Stimulated activated naive CD4-positive, alpha-beta T cell (primary cell): ENCODE measurements around the gene TNXB.
"Not testable (repeated sequence)": the region's sequence is repeated elsewhere in the genome, so short reads cannot be mapped to it uniquely, and the experiment has no call there.

Source experiments
- DNase-seq, 6 experiments: peaks; one replicate each; lab custom pipeline; 2025; lab: John Stamatoyannopoulos, UW

Gene TNXB

GRCh38 chr6:31996385-31996784 is 112.8 kb downstream of the TNXB start:
- DNase-seq: not testable (repeated sequence)

- DNase-seq: not testable (repeated sequence)
Measured at GRCh38 chr6:31994421-31994820, 114.7 kb downstream of the TNXB start.
